Measurements from ENCODE around the gene OCA2. TPM values are rescaled to one million over a fixed set of nuclear protein-coding genes. Genes with fewer than 3 reads are reported as not detected.

OCA2 gene
- total and polyA plus RNA-seq, 2 of the 13 experiments (the other 11 are each of a cell fraction or from before 2014, with no cell fraction given): 0.02 to 0.05 TPM

GRCh38 chr15:27873039-27873438 is 226.1 kb downstream of the OCA2 start:
- WGBS (ENCODE audit: low lambda C conversion rate): 8% methylated on average over 5 of the region's 7 CpGs
- Histone ChIP-seq H3K27me3 (ENCODE audit: control insufficient read depth in 1 of 2, insufficient read depth in 2 of 2, low read length in 2 of 2) (no peaks in the 10 kb centered on the region), H3K9ac (ENCODE audit: insufficient read depth, low read depth, low read length) (no peak overlapping the region), H3K36me3 (replicated peaks in 1 of 2; ENCODE audit: control insufficient read depth in 1 of 2, insufficient read depth in 2 of 2, low read length in 2 of 2) (no peaks in the 10 kb centered on the region), H3K4me2 (ENCODE audit: low read depth, low read length) (no peak overlapping the region), H3K79me2 (ENCODE audit: insufficient read depth, low read length) (no peaks in the 10 kb centered on the region), H3K4me1 (ENCODE audit: insufficient read depth, low read length) (no peaks in the 10 kb centered on the region), H3K27ac (ENCODE audit: extremely low read length, insufficient read depth, low read length) (no peak overlapping the region), H4K20me1 (ENCODE audit: insufficient read depth, low read length) (no peaks in the 10 kb centered on the region), H2AFZ (ENCODE audit: low read length) (no peak overlapping the region), H3K9me3 (ENCODE audit: low read length) (no peaks in the 10 kb centered on the region), H3K4me3 (replicated peaks in 1 of 3; ENCODE audit: insufficient read depth in 1 of 3, low read depth in 2 of 3, low read length in 3 of 3) (no peak overlapping the region)
- no TSS peak for BruUV-seq (replicated peaks)
- intact Hi-C loops (cut with micrococcal nuclease; ENCODE audit: unreplicated experiment): no loop called here
- in situ Hi-C loops (cut with HindIII; ENCODE audit: extremely low pct_ligation_motif_present, low pct_unique_long_range_greater_than_20kb): no loop called here
- FAIRE-seq: no peak
- ATAC-seq: no peak
- CTCF ChIA-PET (ENCODE audit: low intra/inter-chr PET ratio, low total read pairs): no interaction called here
- POLR2A ChIA-PET: no interaction called here
- DNase-seq (ENCODE audit: low spot score): no peak
- TF ChIP-seq ZNF891 (CRISPR knock-in tag; IDR thresholded peaks at IDR 0.05): no peak
- TF ChIP-seq, protein P1, sequence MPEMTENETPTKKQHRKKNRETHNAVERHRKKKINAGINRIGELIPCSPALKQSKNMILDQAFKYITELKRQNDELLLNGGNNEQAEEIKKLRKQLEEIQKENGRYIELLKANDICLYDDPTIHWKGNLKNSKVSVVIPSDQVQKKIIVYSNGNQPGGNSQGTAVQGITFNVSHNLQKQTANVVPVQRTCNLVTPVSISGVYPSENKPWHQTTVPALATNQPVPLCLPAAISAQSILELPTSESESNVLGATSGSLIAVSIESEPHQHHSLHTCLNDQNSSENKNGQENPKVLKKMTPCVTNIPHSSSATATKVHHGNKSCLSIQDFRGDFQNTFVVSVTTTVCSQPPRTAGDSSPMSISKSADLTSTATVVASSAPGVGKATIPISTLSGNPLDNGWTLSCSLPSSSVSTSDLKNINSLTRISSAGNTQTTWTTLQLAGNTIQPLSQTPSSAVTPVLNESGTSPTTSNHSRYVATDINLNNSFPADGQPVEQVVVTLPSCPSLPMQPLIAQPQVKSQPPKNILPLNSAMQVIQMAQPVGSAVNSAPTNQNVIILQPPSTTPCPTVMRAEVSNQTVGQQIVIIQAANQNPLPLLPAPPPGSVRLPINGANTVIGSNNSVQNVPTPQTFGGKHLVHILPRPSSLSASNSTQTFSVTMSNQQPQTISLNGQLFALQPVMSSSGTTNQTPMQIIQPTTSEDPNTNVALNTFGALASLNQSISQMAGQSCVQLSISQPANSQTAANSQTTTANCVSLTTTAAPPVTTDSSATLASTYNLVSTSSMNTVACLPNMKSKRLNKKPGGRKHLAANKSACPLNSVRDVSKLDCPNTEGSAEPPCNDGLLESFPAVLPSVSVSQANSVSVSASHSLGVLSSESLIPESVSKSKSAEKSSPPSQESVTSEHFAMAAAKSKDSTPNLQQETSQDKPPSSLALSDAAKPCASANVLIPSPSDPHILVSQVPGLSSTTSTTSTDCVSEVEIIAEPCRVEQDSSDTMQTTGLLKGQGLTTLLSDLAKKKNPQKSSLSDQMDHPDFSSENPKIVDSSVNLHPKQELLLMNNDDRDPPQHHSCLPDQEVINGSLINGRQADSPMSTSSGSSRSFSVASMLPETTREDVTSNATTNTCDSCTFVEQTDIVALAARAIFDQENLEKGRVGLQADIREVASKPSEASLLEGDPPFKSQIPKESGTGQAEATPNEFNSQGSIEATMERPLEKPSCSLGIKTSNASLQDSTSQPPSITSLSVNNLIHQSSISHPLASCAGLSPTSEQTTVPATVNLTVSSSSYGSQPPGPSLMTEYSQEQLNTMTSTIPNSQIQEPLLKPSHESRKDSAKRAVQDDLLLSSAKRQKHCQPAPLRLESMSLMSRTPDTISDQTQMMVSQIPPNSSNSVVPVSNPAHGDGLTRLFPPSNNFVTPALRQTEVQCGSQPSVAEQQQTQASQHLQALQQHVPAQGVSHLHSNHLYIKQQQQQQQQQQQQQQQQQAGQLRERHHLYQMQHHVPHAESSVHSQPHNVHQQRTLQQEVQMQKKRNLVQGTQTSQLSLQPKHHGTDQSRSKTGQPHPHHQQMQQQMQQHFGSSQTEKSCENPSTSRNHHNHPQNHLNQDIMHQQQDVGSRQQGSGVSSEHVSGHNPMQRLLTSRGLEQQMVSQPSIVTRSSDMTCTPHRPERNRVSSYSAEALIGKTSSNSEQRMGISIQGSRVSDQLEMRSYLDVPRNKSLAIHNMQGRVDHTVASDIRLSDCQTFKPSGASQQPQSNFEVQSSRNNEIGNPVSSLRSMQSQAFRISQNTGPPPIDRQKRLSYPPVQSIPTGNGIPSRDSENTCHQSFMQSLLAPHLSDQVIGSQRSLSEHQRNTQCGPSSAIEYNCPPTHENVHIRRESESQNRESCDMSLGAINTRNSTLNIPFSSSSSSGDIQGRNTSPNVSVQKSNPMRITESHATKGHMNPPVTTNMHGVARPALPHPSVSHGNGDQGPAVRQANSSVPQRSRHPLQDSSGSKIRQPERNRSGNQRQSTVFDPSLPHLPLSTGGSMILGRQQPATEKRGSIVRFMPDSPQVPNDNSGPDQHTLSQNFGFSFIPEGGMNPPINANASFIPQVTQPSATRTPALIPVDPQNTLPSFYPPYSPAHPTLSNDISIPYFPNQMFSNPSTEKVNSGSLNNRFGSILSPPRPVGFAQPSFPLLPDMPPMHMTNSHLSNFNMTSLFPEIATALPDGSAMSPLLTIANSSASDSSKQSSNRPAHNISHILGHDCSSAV (CRISPR knock-in tag; IDR thresholded peaks at IDR 0.05; ENCODE audit: borderline replicate concordance): no peak
- TF ChIP-seq, protein P2, sequence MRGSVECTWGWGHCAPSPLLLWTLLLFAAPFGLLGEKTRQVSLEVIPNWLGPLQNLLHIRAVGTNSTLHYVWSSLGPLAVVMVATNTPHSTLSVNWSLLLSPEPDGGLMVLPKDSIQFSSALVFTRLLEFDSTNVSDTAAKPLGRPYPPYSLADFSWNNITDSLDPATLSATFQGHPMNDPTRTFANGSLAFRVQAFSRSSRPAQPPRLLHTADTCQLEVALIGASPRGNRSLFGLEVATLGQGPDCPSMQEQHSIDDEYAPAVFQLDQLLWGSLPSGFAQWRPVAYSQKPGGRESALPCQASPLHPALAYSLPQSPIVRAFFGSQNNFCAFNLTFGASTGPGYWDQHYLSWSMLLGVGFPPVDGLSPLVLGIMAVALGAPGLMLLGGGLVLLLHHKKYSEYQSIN (CRISPR knock-in tag; IDR thresholded peaks at IDR 0.05; ENCODE audit: borderline replicate concordance): no peak
- TF ChIP-seq ZNF580 (CRISPR knock-in tag; IDR thresholded peaks at IDR 0.05; ENCODE audit: borderline replicate concordance, low read depth): no peak
- no peak for TF ChIP-seq RFXANK (CRISPR knock-in tag; IDR thresholded peaks at IDR 0.05)
- no peak for TF ChIP-seq RAD21 (CRISPR knock-in tag; IDR thresholded peaks at IDR 0.05)
- TF ChIP-seq KLF9 (CRISPR knock-in tag; IDR thresholded peaks at IDR 0.05; ENCODE audit: low read depth): no peak
- TF ChIP-seq AGO1 (IDR thresholded peaks at IDR 0.05; ENCODE audit: low read depth, low read length, poor library complexity, severe bottlenecking): no peak
- TF ChIP-seq FOSL1 (CRISPR knock-in tag; IDR thresholded peaks at IDR 0.05; ENCODE audit: borderline replicate concordance): no peak
- no peak for TF ChIP-seq RFX5 (IDR thresholded peaks at IDR 0.05; ENCODE audit: low read depth, low read length)
- TF ChIP-seq ATM (IDR thresholded peaks at IDR 0.05; ENCODE audit: borderline replicate concordance): no peak
- no peak for TF ChIP-seq NCOA5 (CRISPR knock-in tag; IDR thresholded peaks at IDR 0.05)
- TF ChIP-seq PCBP2 (optimal IDR thresholded peaks at IDR 0.05; ENCODE audit: low read depth, low read length, poor library complexity, severe bottlenecking): no peak
- TF ChIP-seq ZNF607 (CRISPR knock-in tag; IDR thresholded peaks at IDR 0.05; ENCODE audit: borderline replicate concordance): no peak

Measured in HepG2 (cell line).